ENCODE data around the gene NAA80. TPM values are rescaled to one million over a fixed set of nuclear protein-coding genes. Genes with fewer than 3 reads are reported as not detected.

NAA80 gene
- total and polyA plus RNA-seq, 2 of the 13 experiments (the other 11 are each of a cell fraction or from before 2014, with no cell fraction given), result 3.4 to 8.7 TPM

GRCh38 chr3:50269977-50270413 is 29.2 kb downstream of the NAA80 start:
- peak overlapping the region; percentile 88 for H3K27ac ChIP-seq (ENCODE audit: extremely low read length, insufficient read depth, low read length)
- FAIRE-seq (no peak), DNase-seq (ENCODE audit: low spot score) (no peak), ATAC-seq (no peak)
- no peaks in the 10 kb centered on the region; the same call in 1 of the 2 replicates for H4K20me1 ChIP-seq (ENCODE audit: insufficient read depth, low read length)
- peaks cover 4 to 13% of the 10 kb centered on the region in 2 experiments for H3K36me3 ChIP-seq (replicated peaks in 1 of 2; ENCODE audit: control insufficient read depth in 1 of 2, insufficient read depth in 2 of 2, low read length in 2 of 2)
- ChIA-PET CTCF (ENCODE audit: low intra/inter-chr PET ratio, low total read pairs) (interaction anchor here (1.2 to 6.4 kb wide), 2 partner anchors 9 to 43 kb away, joined by 3 to 63 read pairs; no protein-coding TSS in a partner anchor), POLR2A (interaction anchor here (1.0 to 5.5 kb wide), 13 partner anchors 9 to 74 kb away, joined by 3 to 155 read pairs (median 11); partner anchors contain the start of genes GNAI2, HYAL2, HYAL3 and LSMEM2)
- peaks cover 84% of the 10 kb centered on the region for H3K4me1 ChIP-seq (ENCODE audit: insufficient read depth, low read length)
- BruUV-seq (replicated peaks), result no TSS peak
- in situ Hi-C loops (cut with HindIII; ENCODE audit: extremely low pct_ligation_motif_present, low pct_unique_long_range_greater_than_20kb) (loop anchor here (5.0 to 10.0 kb wide), 2 partner anchors 43 to 75 kb away; partner anchors contain the start of gene GNAT1), intact Hi-C loops (cut with micrococcal nuclease; ENCODE audit: unreplicated experiment) (loop anchor here (5.0 kb wide), 2 partner anchors 43 to 78 kb away; partner anchors contain the start of gene GNAT1)
- H3K79me2 ChIP-seq (ENCODE audit: insufficient read depth, low read length), result peaks cover 33% of the 10 kb centered on the region
- peak overlapping the region; percentile 94 for H3K9ac ChIP-seq (ENCODE audit: insufficient read depth, low read depth, low read length)
- peak overlapping the region; percentile 71 to 88 (median 83) for H3K4me3 ChIP-seq (replicated peaks in 1 of 3; ENCODE audit: insufficient read depth in 1 of 3, low read depth in 2 of 3, low read length in 3 of 3)
- peak overlapping the region; percentile 98 for H3K4me2 ChIP-seq (ENCODE audit: low read depth, low read length)
- no peaks in the 10 kb centered on the region for H3K9me3 ChIP-seq (ENCODE audit: low read length)
- WGBS (ENCODE audit: low lambda C conversion rate), result 6% methylated on average over 5 of the region's 8 CpGs
- no peak overlapping the region for H2AFZ ChIP-seq (ENCODE audit: low read length)
- no peaks in the 10 kb centered on the region; a peak in 1 of 5 replicates for H3K27me3 ChIP-seq (ENCODE audit: control insufficient read depth in 1 of 2, insufficient read depth in 2 of 2, low read length in 2 of 2)
- no peak for TF ChIP-seq SUZ12 (IDR thresholded peaks at IDR 0.05; ENCODE audit: low read depth, low read length)
- 0 out of 2 replicates have a peak, but pooled peaks have one; percentile 38 for TF ChIP-seq YEATS4 (CRISPR knock-in tag; IDR thresholded peaks at IDR 0.05; ENCODE audit: borderline replicate concordance)
- peak; percentile 19; the same call in 1 of the 2 replicates for TF ChIP-seq MED13 (CRISPR knock-in tag; IDR thresholded peaks at IDR 0.05)
- peak; percentile 19; the same call in 1 of the 2 replicates for TF ChIP-seq ZNF574 (CRISPR knock-in tag; IDR thresholded peaks at IDR 0.05)
- 0 out of 2 replicates have a peak, but pooled peaks have one; percentile 15 for TF ChIP-seq FOXC1 (CRISPR knock-in tag; IDR thresholded peaks at IDR 0.05; ENCODE audit: borderline replicate concordance)
- TF ChIP-seq ZNF563 (CRISPR knock-in tag; IDR thresholded peaks at IDR 0.05), result 0 out of 2 replicates have a peak, but pooled peaks have one; percentile 10
- TF ChIP-seq ZNF562 (CRISPR knock-in tag; IDR thresholded peaks at IDR 0.05; ENCODE audit: borderline replicate concordance), result no peak
- 0 out of 2 replicates have a peak, but pooled peaks have one; percentile 27 for TF ChIP-seq FOXP4 (CRISPR knock-in tag; IDR thresholded peaks at IDR 0.05)
- TF ChIP-seq RXRA (CRISPR knock-in tag; IDR thresholded peaks at IDR 0.05), result peak; percentile 20; the same call in 1 of the 2 replicates
- TF ChIP-seq HOXA3 (CRISPR knock-in tag; IDR thresholded peaks at IDR 0.05), result peak; percentile 31; the same call in 1 of the 2 replicates
- TF ChIP-seq RBM22 (optimal IDR thresholded peaks at IDR 0.05; ENCODE audit: low read length), result peak; percentile 50
- TF ChIP-seq ZNF326 (CRISPR knock-in tag; IDR thresholded peaks at IDR 0.05; ENCODE audit: borderline replicate concordance), result no peak
- peak; percentile 1; the same call in 1 of the 2 replicates for TF ChIP-seq KDM5B (CRISPR knock-in tag; IDR thresholded peaks at IDR 0.05; ENCODE audit: borderline replicate concordance)
- TF ChIP-seq HINFP (CRISPR knock-in tag; IDR thresholded peaks at IDR 0.05; ENCODE audit: low read depth), result peak; percentile 58; the same call in 1 of the 2 replicates
- TF ChIP-seq ERF (CRISPR knock-in tag; IDR thresholded peaks at IDR 0.05), result 0 out of 2 replicates have a peak, but pooled peaks have one; percentile 3
- TF ChIP-seq HNRNPLL (IDR thresholded peaks at IDR 0.05; ENCODE audit: low read depth, low read length, poor library complexity, severe bottlenecking), result peak; percentile 20
- TF ChIP-seq NR2C2 (CRISPR knock-in tag; IDR thresholded peaks at IDR 0.05; ENCODE audit: borderline replicate concordance), result peak; percentile 43; the same call in 1 of the 2 replicates
- no peak for TF ChIP-seq ZNF33B (CRISPR knock-in tag; IDR thresholded peaks at IDR 0.05)
